Measurements from ENCODE around the gene PLEKHS1.

DNA sequence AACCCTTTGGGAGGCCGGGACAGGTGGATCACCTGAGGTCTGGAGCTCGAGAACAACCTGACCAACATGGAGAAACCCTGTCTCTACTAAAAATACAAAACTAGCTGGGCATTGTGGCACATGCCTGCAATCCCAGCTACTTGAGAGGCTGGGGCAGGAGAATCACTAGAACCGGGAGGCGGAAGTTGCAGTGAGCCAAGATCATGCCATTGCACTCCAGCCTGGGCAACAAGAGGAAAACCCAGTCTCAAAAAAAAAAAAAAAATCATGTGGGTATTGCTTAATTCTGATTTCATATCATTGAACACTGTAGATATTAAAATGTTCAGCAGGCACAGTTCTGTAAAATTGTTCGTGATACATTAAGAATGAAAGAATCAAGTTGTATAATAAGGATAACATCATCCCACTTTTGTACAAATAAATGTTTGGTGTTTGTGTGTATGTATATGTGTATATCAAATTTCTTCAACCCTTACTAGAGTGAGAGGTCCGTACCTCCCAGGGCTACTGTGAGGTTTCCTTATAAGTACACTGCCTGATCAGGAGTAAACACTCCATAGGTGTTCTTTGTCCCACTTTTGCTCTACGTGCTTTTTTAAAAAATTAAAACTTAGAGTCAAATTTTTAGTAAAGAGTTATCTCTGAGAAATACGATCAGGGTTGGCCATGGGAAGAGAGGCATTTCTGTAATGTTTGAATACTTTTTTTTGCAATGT is 31.7 kb downstream of the PLEKHS1 start:
- TF ChIP-seq POLR2A (IDR thresholded peaks at IDR 0.05) (no peak), CTCF (IDR thresholded peaks at IDR 0.05) (no peak)

Measured in lower leg skin (tissue), 3 donors.